Endodermal cell (in vitro differentiated cells): Measurements from ENCODE around the gene PIR. TPM values are rescaled to one million over a fixed set of nuclear protein-coding genes. Genes with fewer than 3 reads are reported as not detected.

Source experiments
- DNase-seq: peaks from one replicate; pipeline ENCODE4 v3.0.0-alpha.2; 2017
- H3K27ac ChIP-seq: 2 replicates; pipeline ENCODE4 v1.5.1; 2013; ENCODE audit warnings: mild to moderate bottlenecking, low read depth, low read length, moderate library complexity
- H3K27me3 ChIP-seq: 2 replicates; pipeline ENCODE4 v1.6.1; 2013; ENCODE audit warnings: mild to moderate bottlenecking, low read length, moderate library complexity; ENCODE audit not compliant: insufficient read depth, control insufficient read depth, poor library complexity, severe bottlenecking
- H3K36me3 ChIP-seq: 2 replicates; pipeline ENCODE4 v1.7.0; 2013; ENCODE audit warnings: mild to moderate bottlenecking, low read length, moderate library complexity; ENCODE audit not compliant: control insufficient read depth, insufficient read depth
- H3K4me1 ChIP-seq: one replicate; pipeline ENCODE4 v1.7.0; 2013; ENCODE audit warnings: low read length; ENCODE audit not compliant: control insufficient read depth, insufficient read depth
- H3K4me3 ChIP-seq: 2 replicates; pipeline ENCODE4 v1.5.1; 2013; ENCODE audit warnings: mild to moderate bottlenecking, low read length, moderate library complexity
- H3K9ac ChIP-seq: 2 replicates; pipeline ENCODE4 v1.6.1; 2013; ENCODE audit warnings: mild to moderate bottlenecking, low read length, moderate library complexity; ENCODE audit not compliant: poor library complexity, severe bottlenecking; ENCODE audit errors: extremely low read depth
- H3K9me3 ChIP-seq: 2 replicates; pipeline ENCODE4 v1.6.1; 2013; ENCODE audit warnings: mild to moderate bottlenecking, low read length, moderate library complexity; ENCODE audit not compliant: control insufficient read depth
- H3K27ac Mint-ChIP-seq: 2 replicates; pipeline ENCODE4 v1.8.0; 2020; ENCODE audit warnings: mixed read lengths
- H3K27me3 Mint-ChIP-seq: 2 replicates; pipeline ENCODE4 v1.8.0; 2021; ENCODE audit warnings: mild to moderate bottlenecking, mixed read lengths; ENCODE audit not compliant: insufficient read depth
- H3K36me3 Mint-ChIP-seq: 2 replicates; pipeline ENCODE4 v1.8.0; 2020; ENCODE audit warnings: low read depth, mixed read lengths
- H3K4me1 Mint-ChIP-seq: 2 replicates; pipeline ENCODE4 v1.8.0; 2020; ENCODE audit warnings: mixed read lengths
- H3K4me3 Mint-ChIP-seq: 2 replicates; pipeline ENCODE4 v1.8.0; 2020; ENCODE audit warnings: mild to moderate bottlenecking, moderate library complexity, mixed read lengths
- H3K9me3 Mint-ChIP-seq: 2 replicates; pipeline ENCODE4 v1.8.0; 2020; ENCODE audit warnings: mild to moderate bottlenecking, mixed read lengths
- WGBS, 2 experiments: methylation state at CpG; one replicate each; pipeline versions ENCODE4 v1.1.5 to v1.1.7; 2013; ENCODE audit warnings: missing lambda C conversion rate in 2 of 2, mixed read lengths in 1 of 2; ENCODE audit not compliant: insufficient coverage in 1 of 2, insufficient read length in 1 of 2; 5-methylcytosine and 5-hydroxymethylcytosine counted together
- total RNA-seq, 2 donors: library from RNA; stranded (reverse); fragmentation: NEBNext Ultra II Directional in 1 of 2; extraction: Animal tissue kit (Norgen Biotek cat#: 25700) in 1 of 2; gene quantifications; 2 replicates in 1 of 2; 3 replicates in 1 of 2; pipeline ENCODE4 v1.2.1, GENCODE V29; 2021
- TF ChIP-seq, protein P1 (sequence below): fragments of 200-600 bp; sonication (generic); conservative IDR thresholded peaks from 2 replicates; pipeline ENCODE4 v1.5.0; 2021; ENCODE audit warnings: antibody characterized with exemption, mild to moderate bottlenecking

Gene PIR
- total RNA-seq, 2 donors from 2014 or later = 21.0 to 34.2 TPM

DNA sequence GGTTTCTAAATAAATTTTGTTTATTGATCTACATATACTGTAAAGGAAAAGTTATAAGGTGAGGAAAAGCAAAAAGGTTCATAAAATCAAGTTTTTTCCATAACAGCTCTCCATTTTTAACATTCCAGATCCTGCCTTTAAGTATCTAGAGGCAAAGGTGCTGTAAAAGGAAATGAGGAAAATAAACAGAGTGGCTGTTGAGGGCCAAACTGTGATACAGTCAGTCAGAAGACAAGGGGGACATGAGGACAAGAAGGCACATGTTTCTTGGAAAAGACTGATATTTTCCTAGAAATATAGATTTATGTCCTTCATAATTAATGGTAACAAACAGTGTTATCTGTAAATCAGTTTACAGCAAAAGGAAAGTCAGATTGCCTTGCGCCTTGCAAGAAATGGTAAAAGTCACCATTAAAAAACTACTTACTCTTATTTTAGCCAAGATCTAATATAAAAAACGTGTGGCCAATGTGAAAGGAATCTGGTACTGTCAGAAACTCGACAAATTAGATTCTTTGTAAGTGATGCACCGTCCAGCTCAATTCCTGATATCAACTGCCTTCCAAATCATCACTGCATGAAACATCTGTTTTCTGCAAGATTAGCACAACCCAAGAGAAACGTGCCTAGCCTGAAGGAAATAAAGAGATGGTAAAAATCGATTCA lies 75.0 kb downstream of the PIR start:
- WGBS, 2 experiments = 82 to 89% methylated on average over 5 to 6 of the region's 6 CpGs
- Histone ChIP-seq H3K9ac (no peak overlapping the region), H3K36me3 (no peaks in the 10 kb centered on the region), H3K27ac (no peak overlapping the region), H3K9me3 (peaks cover 10% of the 10 kb centered on the region), H3K4me3 (no peak overlapping the region), H3K4me1 (no peaks in the 10 kb centered on the region), H3K27me3 (no peaks in the 10 kb centered on the region)
- no peaks in the 10 kb centered on the region for H3K27me3 Mint-ChIP-seq
- no peak overlapping the region for H3K27ac Mint-ChIP-seq
- peaks cover 20% of the 10 kb centered on the region for H3K36me3 Mint-ChIP-seq
- H3K4me1 Mint-ChIP-seq = no peaks in the 10 kb centered on the region
- no peak overlapping the region for H3K4me3 Mint-ChIP-seq
- DNase-seq = no peak
- TF ChIP-seq, protein P1, sequence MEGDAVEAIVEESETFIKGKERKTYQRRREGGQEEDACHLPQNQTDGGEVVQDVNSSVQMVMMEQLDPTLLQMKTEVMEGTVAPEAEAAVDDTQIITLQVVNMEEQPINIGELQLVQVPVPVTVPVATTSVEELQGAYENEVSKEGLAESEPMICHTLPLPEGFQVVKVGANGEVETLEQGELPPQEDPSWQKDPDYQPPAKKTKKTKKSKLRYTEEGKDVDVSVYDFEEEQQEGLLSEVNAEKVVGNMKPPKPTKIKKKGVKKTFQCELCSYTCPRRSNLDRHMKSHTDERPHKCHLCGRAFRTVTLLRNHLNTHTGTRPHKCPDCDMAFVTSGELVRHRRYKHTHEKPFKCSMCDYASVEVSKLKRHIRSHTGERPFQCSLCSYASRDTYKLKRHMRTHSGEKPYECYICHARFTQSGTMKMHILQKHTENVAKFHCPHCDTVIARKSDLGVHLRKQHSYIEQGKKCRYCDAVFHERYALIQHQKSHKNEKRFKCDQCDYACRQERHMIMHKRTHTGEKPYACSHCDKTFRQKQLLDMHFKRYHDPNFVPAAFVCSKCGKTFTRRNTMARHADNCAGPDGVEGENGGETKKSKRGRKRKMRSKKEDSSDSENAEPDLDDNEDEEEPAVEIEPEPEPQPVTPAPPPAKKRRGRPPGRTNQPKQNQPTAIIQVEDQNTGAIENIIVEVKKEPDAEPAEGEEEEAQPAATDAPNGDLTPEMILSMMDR = no peak
- peaks cover 11% of the 10 kb centered on the region for H3K9me3 Mint-ChIP-seq

- no peaks in the 10 kb centered on the region for H3K4me1 Mint-ChIP-seq
- Histone ChIP-seq H3K27me3 (no peaks in the 10 kb centered on the region), H3K9me3 (peaks cover 10% of the 10 kb centered on the region), H3K36me3 (no peaks in the 10 kb centered on the region), H3K9ac (no peak overlapping the region), H3K27ac (no peak overlapping the region), H3K4me3 (no peak overlapping the region), H3K4me1 (no peaks in the 10 kb centered on the region)
- peaks cover 18% of the 10 kb centered on the region for H3K36me3 Mint-ChIP-seq
- H3K9me3 Mint-ChIP-seq = peaks cover 9% of the 10 kb centered on the region
- DNase-seq = peak; percentile 52
- H3K27ac Mint-ChIP-seq = no peak overlapping the region
- no peaks in the 10 kb centered on the region for H3K27me3 Mint-ChIP-seq
- H3K4me3 Mint-ChIP-seq = no peak overlapping the region
- TF ChIP-seq, protein P1 = peak; percentile 49
- 90 to 95% methylated on average over 7 to 9 of the region's 10 CpGs for WGBS, 2 experiments
These were observed 76.8 kb downstream of the PIR start for GRCh38 chrX:15416133-15416993.

DNA sequence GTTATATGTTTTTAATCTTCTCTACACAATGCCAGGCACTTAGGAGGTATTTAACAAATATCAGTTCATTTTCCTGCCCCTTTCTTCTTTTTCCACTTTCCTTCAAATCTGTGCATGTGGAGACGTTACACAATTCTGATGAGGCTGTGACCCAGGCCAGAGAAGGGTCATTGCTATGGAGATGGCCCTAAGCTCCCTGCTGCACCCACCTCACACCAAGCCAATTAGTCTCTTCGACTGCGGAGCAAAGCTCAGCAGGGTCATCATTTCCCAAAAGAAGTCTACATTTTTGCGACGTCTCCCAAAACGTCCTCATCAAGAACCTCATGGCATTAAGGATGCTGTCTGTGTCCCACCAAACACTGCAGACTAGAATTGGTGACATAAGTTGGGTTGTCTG lies 80.0 kb downstream of the PIR start:
- Histone ChIP-seq H3K27me3 (no peaks in the 10 kb centered on the region), H3K4me3 (no peak overlapping the region), H3K4me1 (no peaks in the 10 kb centered on the region), H3K9ac (no peak overlapping the region), H3K36me3 (no peaks in the 10 kb centered on the region), H3K9me3 (peaks cover 8% of the 10 kb centered on the region), H3K27ac (no peak overlapping the region)
- DNase-seq = no peak
- WGBS, 2 experiments = 88% methylated on average over 6 of the region's 6 CpGs; no CpG with 5 or more reads in 1 of the 2 experiments
- H3K4me3 Mint-ChIP-seq = no peak overlapping the region
- TF ChIP-seq, protein P1 = no peak
- peaks cover 10% of the 10 kb centered on the region for H3K36me3 Mint-ChIP-seq
- H3K4me1 Mint-ChIP-seq = no peaks in the 10 kb centered on the region
- no peaks in the 10 kb centered on the region for H3K27me3 Mint-ChIP-seq
- peaks cover 9% of the 10 kb centered on the region for H3K9me3 Mint-ChIP-seq
- H3K27ac Mint-ChIP-seq = no peak overlapping the region
